H1 (cell line): ENCODE data around the gene MID2. TPM values are rescaled to one million over a fixed set of nuclear protein-coding genes. Genes with fewer than 3 reads are reported as not detected.

Source experiments
- CTCF ChIA-PET: fragments of 300-600 bp; sonication (Branson Sonifier 250); formaldehyde crosslinking; loops from one replicate; lab custom pipeline; 2021; ENCODE audit not compliant: partially characterized antibody; lab: Charles Lee
- POLR2A ChIA-PET: fragments of 300-600 bp; sonication (Branson Sonifier 250); formaldehyde crosslinking; loops from one replicate; lab custom pipeline; 2021; ENCODE audit warnings: inconsistent platforms; ENCODE audit not compliant: partially characterized antibody; lab: Charles Lee
- DNase-seq, 2 experiments: peaks; one replicate each; pipeline versions ENCODE4 v3.0.0 to v3.0.0-alpha.2; 2010 to 2022; ENCODE audit warnings: low spot score in 2 of 2, low read depth in 1 of 2, mixed read lengths in 1 of 2
- FAIRE-seq: peaks from 2 replicates; lab custom pipeline; 2011; peaks lifted over from hg19 to GRCh38; lab: Jason Lieb, UNC
- H2AFZ ChIP-seq: 2 replicates; pipeline ENCODE4 v1.8.1; 2012; ENCODE audit warnings: low read length, inconsistent platforms
- H2AK5ac ChIP-seq: 2 replicates; pipeline ENCODE4 v1.6.1; 2013; ENCODE audit warnings: low read depth, low read length
- H2BK120ac ChIP-seq: replicated peaks from 2 replicates; pipeline ENCODE3; 2013; ENCODE audit warnings: low read depth, low read length, inconsistent platforms
- H2BK12ac ChIP-seq: 2 replicates; pipeline ENCODE4 v1.6.1; 2013; ENCODE audit warnings: low read depth, low read length
- H2BK15ac ChIP-seq: 2 replicates; pipeline ENCODE4 v1.6.1; 2013; ENCODE audit warnings: low read length
- H2BK20ac ChIP-seq: 2 replicates; pipeline ENCODE4 v1.6.1; 2013; ENCODE audit warnings: low read length
- H2BK5ac ChIP-seq: 2 replicates; pipeline ENCODE4 v1.6.1; 2013; ENCODE audit warnings: low read depth, low read length
- H3K14ac ChIP-seq: 2 replicates; pipeline ENCODE4 v1.6.1; 2013; ENCODE audit warnings: inconsistent platforms; ENCODE audit not compliant: insufficient read length
- H3K18ac ChIP-seq: 2 replicates; pipeline ENCODE4 v1.6.1; 2013; ENCODE audit warnings: low read length; ENCODE audit errors: extremely low read depth
- H3K23ac ChIP-seq: 2 replicates; pipeline ENCODE4 v1.6.1; 2013; ENCODE audit warnings: inconsistent platforms; ENCODE audit not compliant: insufficient read length
- H3K23me2 ChIP-seq: 2 replicates; pipeline ENCODE4 v1.6.1; 2013; ENCODE audit warnings: low read depth, low read length
- H3K27ac ChIP-seq: 2 replicates; pipeline ENCODE4 v1.6.1; 2011; ENCODE audit warnings: low read depth, low read length, inconsistent platforms
- H3K27me3 ChIP-seq, 4 experiments: replicated peaks in 1 of 4; 1 replicate in 1 of 4; 2 replicates in 3 of 4; pipeline versions ENCODE4 v1.6.1 to v1.8.1; 2011 to 2013; ENCODE audit warnings: low read length in 3 of 4, mild to moderate bottlenecking in 3 of 4, inconsistent platforms in 2 of 4, mixed read lengths in 2 of 4, moderate library complexity in 1 of 4; ENCODE audit not compliant: control insufficient read depth in 3 of 4, insufficient read depth in 3 of 4; ENCODE audit errors: extremely low read depth in 1 of 4
- H3K36me3 ChIP-seq, 4 experiments: 2 replicates each; pipeline versions ENCODE4 v1.6.1 to v1.8.1; 2011 to 2013; ENCODE audit warnings: mild to moderate bottlenecking in 4 of 4, low read length in 3 of 4, moderate library complexity in 2 of 4, control low read depth in 1 of 4, inconsistent platforms in 1 of 4; ENCODE audit not compliant: insufficient read depth in 4 of 4, control insufficient read depth in 2 of 4
- H3K4ac ChIP-seq: replicated peaks from 2 replicates; pipeline ENCODE3; 2013; ENCODE audit warnings: low read length, low read depth, mixed read lengths, inconsistent platforms; ENCODE audit not compliant: insufficient read length
- H3K4me1 ChIP-seq, 4 experiments: replicated peaks in 1 of 4; 1 replicate in 1 of 4; 2 replicates in 3 of 4; pipeline versions ENCODE4 v1.6.1 to v1.8.1; 2011 to 2013; ENCODE audit warnings: low read length in 3 of 4, inconsistent platforms in 2 of 4, mixed read lengths in 1 of 4; ENCODE audit not compliant: insufficient read depth in 4 of 4, control insufficient read depth in 3 of 4
- H3K4me2 ChIP-seq, 2 experiments: 2 replicates each; pipeline versions ENCODE4 v1.6.1 to v1.8.1; 2011 to 2013; ENCODE audit warnings: low read depth in 2 of 2, low read length in 2 of 2, control low read depth in 1 of 2, inconsistent platforms in 1 of 2, mild to moderate bottlenecking in 1 of 2; ENCODE audit not compliant: insufficient read depth in 1 of 2
- H3K4me3 ChIP-seq, 4 experiments: fragments of 200-600, 300-600 bp in 1 of 4; sonication (generic), shearing (Covaris generic), sonication (Bioruptor Twin) in 1 of 4; 2 replicates each; pipeline versions ENCODE4 v1.5.1 to v1.8.1; 2011 to 2016; ENCODE audit warnings: low read length in 4 of 4, low read depth in 3 of 4, control low read depth in 2 of 4, inconsistent platforms in 2 of 4, mild to moderate bottlenecking in 2 of 4, mixed read lengths in 1 of 4, moderate library complexity in 1 of 4; ENCODE audit not compliant: insufficient read depth in 2 of 4; ENCODE audit errors: extremely low read depth in 1 of 4
- H3K56ac ChIP-seq: replicated peaks from 2 replicates; pipeline ENCODE3; 2013; ENCODE audit warnings: low read depth, mild to moderate bottlenecking, mixed read lengths, low read length, inconsistent platforms; ENCODE audit not compliant: insufficient read length
- H3K79me1 ChIP-seq: 2 replicates; pipeline ENCODE4 v1.6.1; 2013; ENCODE audit warnings: low read depth, low read length, control low read depth
- H3K79me2 ChIP-seq, 2 experiments: 2 replicates each; pipeline versions ENCODE4 v1.6.1 to v1.8.1; 2012 to 2013; ENCODE audit warnings: low read length in 2 of 2, mild to moderate bottlenecking in 2 of 2, inconsistent platforms in 1 of 2; ENCODE audit not compliant: insufficient read depth in 2 of 2, control insufficient read depth in 1 of 2
- H3K9ac ChIP-seq, 4 experiments: replicated peaks in 1 of 4; 1 replicate in 1 of 4; 2 replicates in 3 of 4; pipeline versions ENCODE4 v1.6.1 to v1.8.1; 2011 to 2013; ENCODE audit warnings: low read depth in 3 of 4, low read length in 3 of 4, control low read depth in 2 of 4, mild to moderate bottlenecking in 2 of 4, moderate library complexity in 2 of 4, inconsistent platforms in 1 of 4; ENCODE audit errors: extremely low read depth in 1 of 4
- H3K9me3 ChIP-seq, 2 experiments: 2 replicates each; pipeline versions ENCODE4 v1.6.1 to v1.8.1; 2012 to 2013; ENCODE audit warnings: mild to moderate bottlenecking in 2 of 2, moderate library complexity in 2 of 2, control low read depth in 1 of 2, inconsistent platforms in 1 of 2, low read depth in 1 of 2, low read length in 1 of 2, mixed read lengths in 1 of 2; ENCODE audit not compliant: insufficient read depth in 2 of 2
- H4K20me1 ChIP-seq, 2 experiments: replicated peaks in 1 of 2; 2 replicates each; pipeline versions ENCODE3 to v1.8.1; 2011 to 2013; ENCODE audit warnings: inconsistent platforms in 2 of 2, low read length in 2 of 2, mild to moderate bottlenecking in 1 of 2; ENCODE audit not compliant: insufficient read depth in 2 of 2, control insufficient read depth in 1 of 2
- H4K5ac ChIP-seq: 2 replicates; pipeline ENCODE4 v1.6.1; 2013; ENCODE audit warnings: low read length, low read depth, mixed read lengths, inconsistent platforms; ENCODE audit not compliant: insufficient read length
- H4K8ac ChIP-seq: 2 replicates; pipeline ENCODE4 v1.8.0; 2013; ENCODE audit warnings: mild to moderate bottlenecking, moderate library complexity, low read length, inconsistent platforms; ENCODE audit not compliant: insufficient read depth; ENCODE audit errors: extremely low read depth
- H4K91ac ChIP-seq: replicated peaks from 2 replicates; pipeline ENCODE3; 2013; ENCODE audit warnings: low read length, mixed read lengths, inconsistent platforms; ENCODE audit not compliant: insufficient read length
- CREB1 ChIP-seq: IDR thresholded peaks from 2 replicates; pipeline ENCODE4 v1.6.1; 2012; ENCODE audit warnings: inconsistent platforms
- EZH2 ChIP-seq: fragments of 200-600 bp; sonication (generic); IDR thresholded peaks from 2 replicates; pipeline ENCODE4 v1.7.1; 2012; ENCODE audit warnings: low read depth, mild to moderate bottlenecking, moderate library complexity, low read length, inconsistent platforms; ENCODE audit not compliant: severe bottlenecking
- GTF2F1 ChIP-seq: IDR thresholded peaks from 2 replicates; pipeline ENCODE4 v1.6.1; 2012; ENCODE audit warnings: low read depth, low read length, improper control_type of control experiment, borderline replicate concordance
- HDAC2 ChIP-seq, 2 experiments: fragments of 300-600 bp in 1 of 2; sonication (generic) in 1 of 2; IDR thresholded peaks; 2 replicates each; pipeline ENCODE4 v1.6.1; 2011 to 2012; ENCODE audit warnings: low read depth in 2 of 2, low read length in 2 of 2, mild to moderate bottlenecking in 2 of 2, moderate library complexity in 2 of 2, borderline replicate concordance in 1 of 2, inconsistent platforms in 1 of 2
- MAFK ChIP-seq: IDR thresholded peaks from 2 replicates; pipeline ENCODE4 v1.6.1; 2012; ENCODE audit warnings: low read depth, mild to moderate bottlenecking, improper control_type of control experiment, low read length
- NANOG ChIP-seq: IDR thresholded peaks from 2 replicates; pipeline ENCODE4 v1.6.1; 2011; ENCODE audit warnings: low read length, low read depth, mild to moderate bottlenecking, inconsistent platforms; ENCODE audit not compliant: insufficient read depth, poor library complexity, severe bottlenecking
- SP4 ChIP-seq: IDR thresholded peaks from 2 replicates; pipeline ENCODE4 v1.6.1; 2012; ENCODE audit warnings: low read length, inconsistent platforms
- WGBS, 2 experiments: shearing (Covaris generic) in 1 of 2; methylation state at CpG; one replicate each; pipeline versions ENCODE4 v1.1.6 to v1.1.7; 2013 to 2015; ENCODE audit warnings: low lambda C conversion rate in 2 of 2, mixed read lengths in 2 of 2, inconsistent platforms in 1 of 2, low coverage in 1 of 2, missing lambda C conversion rate in 1 of 2; ENCODE audit not compliant: insufficient replicate concordance in 2 of 2, insufficient coverage in 1 of 2, insufficient read length in 1 of 2; ENCODE audit errors: extremely low coverage in 1 of 2, missing lambda C conversion rate in 1 of 2; 5-methylcytosine and 5-hydroxymethylcytosine counted together
- polyA plus RNA-seq, 7 experiments: library from polyadenylated mRNA; depleted of rRNA in 3 of 7; stranded (reverse) in 5 of 7; unstranded in 2 of 7; fragments of >200 nt in 5 of 7; fragments of 200-250 nt in 2 of 7; gene quantifications; 1 replicate in 5 of 7; 2 replicates in 1 of 7; 4 replicates in 1 of 7; pipeline versions ENCODE4 v1.2.1 to v1.2.3, GENCODE V29; 2011 to 2013; ENCODE audit warnings: missing spikeins in 2 of 7, mixed read lengths in 2 of 7
- total RNA-seq: library from RNA; stranded (reverse); fragmentation: NEBNext Ultra II Directional; extraction: Animal tissue kit (Norgen Biotek cat#: 25700); gene quantifications from 2 replicates; pipeline ENCODE4 v1.2.1, GENCODE V29; 2021
- TF ChIP-seq, protein P1 (sequence below): IDR thresholded peaks from 2 replicates; pipeline ENCODE4 v1.6.1; 2011; ENCODE audit warnings: low read depth, mild to moderate bottlenecking, low read length; ENCODE audit not compliant: insufficient read depth

The MID2 gene
- total and polyA plus RNA-seq, 2 of the 8 experiments (the other 6 are each of a cell fraction or from before 2014, with no cell fraction given): 0.98 to 1.7 TPM

DNA sequence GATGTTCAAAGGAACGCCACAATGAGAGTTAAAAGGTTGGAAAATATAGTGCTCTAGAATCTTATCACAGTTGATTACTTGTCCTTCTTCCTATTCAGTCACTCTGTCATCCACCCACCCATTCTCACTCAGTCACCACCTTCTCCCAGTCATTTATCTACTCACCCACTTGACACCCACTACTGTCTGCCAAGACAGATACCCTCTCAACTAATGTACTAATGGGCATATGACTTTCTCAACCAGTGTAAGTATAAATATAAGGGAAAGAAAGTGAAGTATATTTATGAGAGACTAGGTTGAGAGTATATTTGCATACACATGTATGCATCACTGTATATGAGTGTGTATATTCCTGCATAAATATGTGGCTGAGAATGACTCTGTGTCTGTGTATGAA lies 20.0 kb downstream of the MID2 start:
- WGBS, 2 experiments: no CpG with 5 or more reads among the region's 1 CpG
- Histone ChIP-seq H3K18ac (no peak overlapping the region), H3K36me3 (no peaks in the 10 kb centered on the region), H3K14ac (no peak overlapping the region), H3K27ac (no peak overlapping the region), H3K79me2 (no peaks in the 10 kb centered on the region), H3K79me1 (no peaks in the 10 kb centered on the region), H3K27me3 (no peaks in the 10 kb centered on the region), H3K9me3 (no peaks in the 10 kb centered on the region), H2BK15ac (no peak overlapping the region), H3K4me3 (no peak overlapping the region), H3K56ac (no peak overlapping the region), H3K9ac (no peak overlapping the region), H2AK5ac (no peak overlapping the region), H2BK12ac (no peak overlapping the region), H2AFZ (no peak overlapping the region), H3K23ac (no peak overlapping the region), H4K8ac (no peak overlapping the region), H4K91ac (no peak overlapping the region), H3K23me2 (no peaks in the 10 kb centered on the region), H4K5ac (no peak overlapping the region), H4K20me1 (no peaks in the 10 kb centered on the region), H3K4me1 (no peaks in the 10 kb centered on the region), H3K4me2 (no peak overlapping the region), H2BK120ac (no peak overlapping the region)
- DNase-seq (no peak), FAIRE-seq (no peak)
- ChIA-PET CTCF (no interaction called here), POLR2A (no interaction called here)
- no peak for TF ChIP-seq HDAC2 (IDR thresholded peaks at IDR 0.05; ENCODE audit: borderline replicate concordance in 1 of 2, low read depth in 2 of 2, low read length in 2 of 2)
- no peak for TF ChIP-seq EZH2
- TF ChIP-seq GTF2F1: no peak
- TF ChIP-seq, protein P1, sequence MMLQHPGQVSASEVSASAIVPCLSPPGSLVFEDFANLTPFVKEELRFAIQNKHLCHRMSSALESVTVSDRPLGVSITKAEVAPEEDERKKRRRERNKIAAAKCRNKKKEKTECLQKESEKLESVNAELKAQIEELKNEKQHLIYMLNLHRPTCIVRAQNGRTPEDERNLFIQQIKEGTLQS: no peak
- TF ChIP-seq SP4: no peak
- TF ChIP-seq NANOG: no peak
- no peak for TF ChIP-seq MAFK
- TF ChIP-seq CREB1: no peak
- TF ChIP-seq, all 59 proteins: peak for 0
- Histone ChIP-seq H2BK5ac (no peak overlapping the region), H3K4ac (no peak overlapping the region), H2BK20ac (no peak overlapping the region)
